Astrocyte of the spinal cord (primary cell): Measurements from ENCODE around the gene DENND1A.

Source experiments
- DNase-seq: peaks from one replicate; pipeline ENCODE4 v3.0.0; 2011; ENCODE audit warnings: low read depth, low spot score
- H3K4me3 ChIP-seq: 2 replicates; pipeline ENCODE4 v1.5.1; 2011; ENCODE audit warnings: low read depth, mild to moderate bottlenecking, low read length, moderate library complexity
- CTCF ChIP-seq: IDR thresholded peaks from 2 replicates; pipeline ENCODE4 v1.5.1; 2012; ENCODE audit warnings: low read depth, mild to moderate bottlenecking, low read length, inconsistent platforms
- in situ Hi-C: cut with HindIII; loops from 2 replicates; pipeline ENCODE4 v1.10.0; 2017; ENCODE audit warnings: low sequenced_read_pairs

Gene DENND1A

GRCh38 chr9:123475407-123475806, 454.5 kb downstream of the DENND1A start:
- in situ Hi-C loops: no loop called here
- no peak overlapping the region for H3K4me3 ChIP-seq
- no peak for TF ChIP-seq CTCF
- DNase-seq: no peak

GRCh38 chr9:123472862-123473614, 456.9 kb downstream of the DENND1A start:
- H3K4me3 ChIP-seq: no peak overlapping the region
- DNase-seq: no peak
- in situ Hi-C loops: no loop called here
- TF ChIP-seq CTCF: no peak

DNA sequence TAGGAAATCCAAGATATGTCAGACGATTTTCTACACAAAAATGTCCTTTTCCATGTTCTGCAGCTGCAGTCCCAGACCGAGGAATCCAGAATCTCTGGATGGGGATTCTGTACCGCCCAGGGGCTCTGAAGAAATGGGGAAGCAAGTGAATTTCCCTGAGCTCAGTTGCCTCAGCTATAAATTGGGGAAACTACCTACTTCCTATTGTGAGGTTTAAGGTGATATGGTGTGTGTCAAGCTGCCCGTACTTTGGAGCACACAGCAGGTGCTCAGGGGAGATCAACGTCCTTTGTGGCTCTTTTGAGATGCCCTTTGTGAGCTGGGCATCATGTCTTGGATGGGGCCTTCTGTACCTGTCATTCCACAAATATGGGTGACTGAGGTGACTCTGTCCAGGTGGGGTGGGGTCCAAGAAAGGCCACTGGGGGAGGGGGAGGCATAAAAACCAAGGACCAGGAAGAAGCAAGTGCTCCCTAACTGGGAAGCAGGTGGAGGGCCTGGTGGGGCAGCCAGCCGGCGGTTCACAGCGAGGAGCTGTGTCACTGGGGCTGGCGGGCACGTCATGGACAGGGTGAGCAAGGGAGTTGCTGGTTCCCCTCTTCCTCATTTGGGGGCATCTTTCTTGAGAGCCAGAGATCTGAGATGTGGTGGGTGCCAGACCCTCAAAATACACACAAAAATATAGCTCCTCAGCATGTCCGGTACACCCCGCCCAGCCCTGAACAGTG, 457.9 kb downstream of the DENND1A start:
- in situ Hi-C loops: no loop called here
- no peak overlapping the region for H3K4me3 ChIP-seq
- TF ChIP-seq CTCF: no peak
- DNase-seq: no peak

GRCh38 chr9:123470991-123471770, 458.7 kb downstream of the DENND1A start:
- no peak overlapping the region for H3K4me3 ChIP-seq
- TF ChIP-seq CTCF: no peak
- no peak for DNase-seq
- in situ Hi-C loops: no loop called here

DNA sequence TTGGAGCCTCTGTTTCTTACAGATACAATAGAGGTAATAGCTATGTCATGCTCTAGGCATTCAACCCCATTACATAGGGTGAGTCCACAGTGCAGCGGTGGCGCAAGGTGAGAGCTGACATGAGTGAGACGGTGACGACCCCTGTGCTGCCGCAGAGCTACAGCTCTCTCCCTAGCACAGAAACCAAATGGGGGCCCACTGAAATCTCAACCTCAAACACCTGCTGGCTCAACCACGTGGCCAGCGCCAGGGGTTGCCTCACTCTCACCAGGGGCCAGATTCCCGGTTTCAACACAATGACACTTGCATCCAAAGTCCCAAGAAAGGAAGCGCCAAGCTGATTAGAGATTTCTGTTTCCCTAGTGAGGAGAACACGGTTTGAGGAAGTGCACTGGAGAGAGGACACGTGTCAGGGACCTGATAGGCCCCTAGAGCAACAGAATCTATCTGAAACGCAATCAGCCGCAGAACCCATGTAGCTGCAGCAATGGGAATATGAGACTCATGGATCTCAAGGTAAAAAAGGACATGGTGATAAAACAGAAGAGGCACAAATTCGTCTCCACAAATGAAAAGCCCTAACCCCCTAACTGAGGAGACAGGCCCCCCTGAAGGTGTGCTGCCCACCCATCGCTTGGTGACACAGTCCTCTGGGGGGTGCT, 459.7 kb downstream of the DENND1A start:
- in situ Hi-C loops: no loop called here
- TF ChIP-seq CTCF: no peak
- DNase-seq: no peak
- H3K4me3 ChIP-seq: no peak overlapping the region

DNA sequence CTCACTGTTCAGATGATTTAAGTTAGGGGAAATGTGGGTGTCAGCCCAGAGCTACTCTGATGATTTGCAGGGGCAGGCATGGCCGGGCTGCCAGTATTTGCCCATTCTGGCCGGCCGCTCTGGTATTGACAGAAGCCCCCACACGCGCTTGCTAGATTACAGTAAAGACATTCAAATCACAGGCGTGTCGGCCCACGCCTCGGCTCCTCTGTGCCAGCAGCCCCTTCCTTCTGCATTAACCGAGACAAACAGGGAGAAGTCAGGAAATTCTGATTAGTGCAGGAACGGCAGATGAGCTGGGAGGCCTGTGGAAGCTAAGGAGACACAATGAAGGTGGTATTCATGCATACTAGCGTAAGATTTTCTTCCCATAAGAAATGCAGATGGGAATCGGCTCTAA, 460.6 kb downstream of the DENND1A start:
- in situ Hi-C loops: no loop called here
- no peak for DNase-seq

More for the DNA sequence above, 460.6 kb downstream of the DENND1A start:
- TF ChIP-seq CTCF: no peak
- no peak overlapping the region for H3K4me3 ChIP-seq
